KOPT-K1 (cell line): Measurements from ENCODE around the gene NLRP12.
"Not testable (repeated sequence)": the region's sequence is repeated elsewhere in the genome, so short reads cannot be mapped to it uniquely, and the experiment has no call there.

ENCODE experiments used
- H3K27ac ChIP-seq: fragments of 200-600 bp; sonication (generic); 2 replicates; pipeline ENCODE4 v1.5.1; 2016; ENCODE audit warnings: antibody characterized with exemption, mild to moderate bottlenecking, low read depth, low read length; ENCODE audit not compliant: poor library complexity, severe bottlenecking
- H3K36me3 ChIP-seq: fragments of 200-600 bp; sonication (generic); 2 replicates; pipeline ENCODE4 v1.5.1; 2017; ENCODE audit warnings: antibody characterized with exemption, mild to moderate bottlenecking, low read length, moderate library complexity; ENCODE audit not compliant: insufficient read depth
- H3K9me3 ChIP-seq: fragments of 200-600 bp; sonication (generic); 2 replicates; pipeline ENCODE4 v1.5.1; 2017; ENCODE audit warnings: antibody characterized with exemption, low read length, mild to moderate bottlenecking; ENCODE audit not compliant: insufficient read depth, poor library complexity, severe bottlenecking

The NLRP12 gene

GRCh38 chr19:53849237-53849676 lies 25.1 kb upstream of the NLRP12 start:
- Histone ChIP-seq H3K9me3 (no peaks in the 10 kb centered on the region), H3K36me3 (no peaks in the 10 kb centered on the region), H3K27ac (no peak overlapping the region)

- Histone ChIP-seq H3K36me3 (no peaks in the 10 kb centered on the region), H3K27ac (no peak overlapping the region), H3K9me3 (no peaks in the 10 kb centered on the region)
These were observed 23.4 kb upstream of the NLRP12 start for GRCh38 chr19:53847555-53847954.

GRCh38 chr19:53844849-53845246 lies 20.7 kb upstream of the NLRP12 start:
- Histone ChIP-seq H3K27ac (no peak overlapping the region), H3K9me3 (no peaks in the 10 kb centered on the region)

GRCh38 chr19:53840914-53841313 lies 16.8 kb upstream of the NLRP12 start:
- not testable (repeated sequence) for H3K36me3 ChIP-seq, H3K9me3 ChIP-seq, H3K27ac ChIP-seq

More at GRCh38 chr19:53844849-53845246, 20.7 kb upstream of the NLRP12 start:
- H3K36me3 ChIP-seq: no peaks in the 10 kb centered on the region

GRCh38 chr19:53840241-53840640 lies 16.1 kb upstream of the NLRP12 start:
- not testable (repeated sequence) for H3K9me3 ChIP-seq, H3K27ac ChIP-seq, H3K36me3 ChIP-seq

GRCh38 chr19:53838446-53838845 lies 14.3 kb upstream of the NLRP12 start:
- H3K9me3 ChIP-seq, H3K36me3 ChIP-seq, H3K27ac ChIP-seq: not testable (repeated sequence)

- not testable (repeated sequence) for H3K27ac ChIP-seq, H3K9me3 ChIP-seq, H3K36me3 ChIP-seq
These were observed 8.7 kb upstream of the NLRP12 start for GRCh38 chr19:53832861-53833260.

GRCh38 chr19:53828531-53828930 lies 4.4 kb upstream of the NLRP12 start:
- no peaks in the 10 kb centered on the region for H3K36me3 ChIP-seq
- no peak overlapping the region for H3K27ac ChIP-seq
- H3K9me3 ChIP-seq: no peaks in the 10 kb centered on the region

- Histone ChIP-seq H3K36me3 (no peaks in the 10 kb centered on the region), H3K27ac (no peak overlapping the region), H3K9me3 (no peaks in the 10 kb centered on the region)
These were observed 2.8 kb upstream of the NLRP12 start for GRCh38 chr19:53826876-53827275.

GRCh38 chr19:53823380-53824120 lies 564 bp downstream of the NLRP12 start:
- Histone ChIP-seq H3K9me3 (no peaks in the 10 kb centered on the region), H3K36me3 (no peaks in the 10 kb centered on the region), H3K27ac (no peak overlapping the region)

GRCh38 chr19:53819861-53820260 lies 4.3 kb downstream of the NLRP12 start:
- H3K9me3 ChIP-seq: no peaks in the 10 kb centered on the region
- H3K27ac ChIP-seq: no peak overlapping the region
- no peaks in the 10 kb centered on the region for H3K36me3 ChIP-seq

GRCh38 chr19:53818756-53819155 lies 5.4 kb downstream of the NLRP12 start:
- Histone ChIP-seq H3K27ac (no peak overlapping the region), H3K9me3 (no peaks in the 10 kb centered on the region), H3K36me3 (no peaks in the 10 kb centered on the region)

GRCh38 chr19:53813996-53814395 lies 10.1 kb downstream of the NLRP12 start:
- H3K36me3 ChIP-seq: no peaks in the 10 kb centered on the region
- no peak overlapping the region for H3K27ac ChIP-seq

GRCh38 chr19:53812335-53812734 lies 11.8 kb downstream of the NLRP12 start:
- Histone ChIP-seq H3K9me3 (no peaks in the 10 kb centered on the region), H3K27ac (no peak overlapping the region), H3K36me3 (no peaks in the 10 kb centered on the region)

More at GRCh38 chr19:53813996-53814395, 10.1 kb downstream of the NLRP12 start:
- H3K9me3 ChIP-seq: no peaks in the 10 kb centered on the region

GRCh38 chr19:53810891-53811290 lies 13.2 kb downstream of the NLRP12 start:
- Histone ChIP-seq H3K36me3 (no peaks in the 10 kb centered on the region), H3K9me3 (no peaks in the 10 kb centered on the region), H3K27ac (no peak overlapping the region)

GRCh38 chr19:53810187-53810546 lies 13.9 kb downstream of the NLRP12 start:
- Histone ChIP-seq H3K36me3 (no peaks in the 10 kb centered on the region), H3K27ac (no peak overlapping the region), H3K9me3 (no peaks in the 10 kb centered on the region)
